Prostate gland (tissue), 2 donors: ENCODE data around the gene PATL1.

Experiments
- CTCF ChIP-seq, 4 experiments: fragments of 200-600 bp in 2 of 4; fragments of 450-650 bp in 2 of 4; sonication (generic) in 2 of 4; IDR thresholded peaks; 1 replicate in 3 of 4; 2 replicates in 1 of 4; pipeline ENCODE4 v1.5.1; 2016 to 2019; ENCODE audit warnings: antibody characterized with exemption in 4 of 4, mild to moderate bottlenecking in 2 of 4, moderate library complexity in 2 of 4
- POLR2A ChIP-seq: fragments of 450-650 bp; IDR thresholded peaks from one replicate; pipeline ENCODE4 v1.6.1; 2016; ENCODE audit warnings: antibody characterized with exemption, mild to moderate bottlenecking

DNA sequence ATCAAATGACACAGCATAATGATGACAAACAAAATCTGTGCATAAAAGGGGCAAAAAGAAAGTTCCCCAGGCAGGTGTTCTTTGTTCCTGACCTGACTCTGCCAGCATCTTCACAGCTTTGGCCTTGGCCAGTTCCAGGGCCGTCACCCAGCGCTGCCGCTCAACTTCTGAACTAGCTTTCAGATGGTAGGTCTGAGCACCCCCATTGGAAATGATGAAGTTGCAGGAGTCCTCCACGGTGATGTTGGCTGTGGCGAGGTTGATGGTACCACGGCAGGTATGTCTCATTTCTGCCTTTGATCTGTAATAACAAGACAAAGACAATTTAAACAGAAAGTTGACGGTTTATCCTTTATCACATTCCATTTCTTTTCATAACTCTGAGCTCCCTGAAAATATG lies 58.5 kb downstream of the PATL1 start:
- TF ChIP-seq CTCF (IDR thresholded peaks at IDR 0.05) (no peak), POLR2A (no peak)
